GM18867 (cell line): ENCODE measurements around the gene ENTPD2.

Source experiments
- ATAC-seq: cut with Tn5 transposase; IDR thresholded peaks from one replicate; pipeline ENCODE4 v1.9.1; 2021; ENCODE audit warnings: mild to moderate bottlenecking, moderate library complexity; ENCODE audit not compliant: unreplicated experiment

ENTPD2 gene

GRCh38 chr9:137080260-137081122 lies 26.6 kb upstream of the ENTPD2 start:
- no peak for ATAC-seq

GRCh38 chr9:137079401-137079787 lies 25.5 kb upstream of the ENTPD2 start:
- no peak for ATAC-seq

GRCh38 chr9:137078701-137079400 lies 25.0 kb upstream of the ENTPD2 start:
- ATAC-seq: no peak

GRCh38 chr9:137077758-137078693 lies 24.2 kb upstream of the ENTPD2 start:
- ATAC-seq: no peak

- peak; percentile 54 for ATAC-seq
Observed at GRCh38 chr9:137077010-137077747, 23.3 kb upstream of the ENTPD2 start, which contains the start of gene UAP1L1. Gene UAP1L1 (plus strand): TSS chr9:137077517. CDS start chr9:137077533, 16 bp downstream.

- no peak for ATAC-seq
Observed at GRCh38 chr9:137076636-137077009, 22.8 kb upstream of the ENTPD2 start.

GRCh38 chr9:137075275-137075775 lies 21.5 kb upstream of the ENTPD2 start:
- ATAC-seq: no peak

- no peak for ATAC-seq
Observed at GRCh38 chr9:137074657-137075274, 20.9 kb upstream of the ENTPD2 start.

- no peak for ATAC-seq
Observed at GRCh38 chr9:137073992-137074399, 20.1 kb upstream of the ENTPD2 start.

- no peak for ATAC-seq
Observed at GRCh38 chr9:137071282-137071681, 17.4 kb upstream of the ENTPD2 start.

- ATAC-seq: no peak
Observed at GRCh38 chr9:137070906-137071275, 17.0 kb upstream of the ENTPD2 start.

GRCh38 chr9:137070201-137070905 lies 16.5 kb upstream of the ENTPD2 start, which contains the start of gene SAPCD2:
Gene SAPCD2 (minus strand): TSS chr9:137070557. CDS start chr9:137070460, 97 bp downstream.
- ATAC-seq: peak; percentile 72

- ATAC-seq: peak; percentile 4
Observed at GRCh38 chr9:137069508-137070091, 15.7 kb upstream of the ENTPD2 start.

- ATAC-seq: no peak
Observed at GRCh38 chr9:137068539-137069507, 15.0 kb upstream of the ENTPD2 start.

- peak; percentile 40 for ATAC-seq
Observed at GRCh38 chr9:137067860-137068538, 14.1 kb upstream of the ENTPD2 start.

- ATAC-seq: no peak
Observed at GRCh38 chr9:137066096-137066861, 12.4 kb upstream of the ENTPD2 start.
